A549 treated with RU486 at 1 μM for 4 hours (cell line): ENCODE results near the gene KDELR1. TPM values are rescaled to one million over a fixed set of nuclear protein-coding genes. Genes with fewer than 3 reads are reported as not detected.

Source experiments
- total RNA-seq: library from RNA; stranded (reverse); fragments of 200-300 nt; extraction: Qiagen RNA extraction; gene quantifications from 5 replicates; pipeline ENCODE4 v1.2.3, GENCODE V29; 2022; ENCODE audit warnings: low read depth

KDELR1 gene
- 354 to 463 TPM (median 436 TPM) in 5 replicates for total RNA-seq

GRCh38 chr19:48391100-48392005 lies at the start of gene KDELR1:
Gene KDELR1, minus strand, starts transcription at chr19:48391551. Its CDS starts 193 bp downstream, at chr19:48391358.

GRCh38 chr19:48393559-48394330 lies 2.4 kb upstream of the KDELR1 start, which contains the start of gene GRIN2D:
Gene GRIN2D, plus strand, starts transcription at chr19:48393668. Its CDS starts 4,725 bp downstream, at chr19:48398393.

GRCh38 chr19:48363810-48364597 lies 27.3 kb downstream of the KDELR1 start, which contains the start of the genes SYNGR4 and TMEM143:
Gene SYNGR4, plus strand, starts transcription at chr19:48364367. Its CDS starts 1,476 bp downstream, at chr19:48365843.
Gene TMEM143, minus strand, starts transcription at chr19:48363940. Its CDS starts 20 bp downstream, at chr19:48363920.

Other genes starting within 250 kb of the KDELR1 start
- 60.8 to 71.7 TPM (median 66.9 TPM) in 5 replicates for gene LIG1, start 221.2 kb downstream of the KDELR1 start, total RNA-seq
- 5.8 to 9.1 TPM (median 6.9 TPM) in 5 replicates for gene ZSWIM9, start 220.9 kb downstream of the KDELR1 start, total RNA-seq
- 15.9 to 18.1 TPM (median 16.8 TPM) in 5 replicates for gene CARD8, start 135.6 kb downstream of the KDELR1 start, total RNA-seq
- gene ZNF114, start 121.5 kb downstream of the KDELR1 start, total RNA-seq: 4.8 to 7.2 TPM (median 5.7 TPM) in 5 replicates
- 441 to 494 TPM (median 477 TPM) in 5 replicates for gene EMP3, start 66.0 kb downstream of the KDELR1 start, total RNA-seq
- 3.7 to 5.7 TPM (median 3.9 TPM) in 5 replicates for gene TMEM143, start 27.6 kb downstream of the KDELR1 start, total RNA-seq
- gene SYNGR4, start 27.2 kb downstream of the KDELR1 start, total RNA-seq: 1.9 to 4.4 TPM (median 3.1 TPM) in 5 replicates
- 7.3 to 11.8 TPM (median 10.0 TPM) in 5 replicates for gene GRIN2D, start 2.1 kb upstream of the KDELR1 start, total RNA-seq
- gene GRWD1, start 54.4 kb upstream of the KDELR1 start, total RNA-seq: 111 to 131 TPM (median 121 TPM) in 5 replicates
- gene KCNJ14, start 64.0 kb upstream of the KDELR1 start, total RNA-seq: 1.1 to 2.0 TPM (median 1.2 TPM) in 5 replicates
- 51.2 to 62.6 TPM (median 58.0 TPM) in 5 replicates for gene CYTH2, start 77.8 kb upstream of the KDELR1 start, total RNA-seq
- gene LMTK3, start 120.3 kb upstream of the KDELR1 start, total RNA-seq: 2.1 to 4.7 TPM (median 4.2 TPM) in 5 replicates
- gene SULT2B1, start 160.6 kb upstream of the KDELR1 start, total RNA-seq: 14.1 to 20.7 TPM (median 15.9 TPM) in 5 replicates
- not detected in 5 replicates for gene SPACA4, start 215.2 kb upstream of the KDELR1 start, total RNA-seq
- 0.17 to 0.27 TPM (median 0.24 TPM) in 4 of 5 replicates, not detected in the other for gene FAM83E, start 223.5 kb upstream of the KDELR1 start, total RNA-seq
- 3,160 to 3,604 TPM (median 3,243 TPM) in 5 replicates for gene RPL18, start 227.6 kb upstream of the KDELR1 start, total RNA-seq
- 9.4 to 16.7 TPM (median 15.5 TPM) in 5 replicates for gene SPHK2, start 228.0 kb upstream of the KDELR1 start, total RNA-seq
- gene DBP, start 245.8 kb upstream of the KDELR1 start, total RNA-seq: 2.0 to 3.3 TPM (median 2.7 TPM) in 5 replicates